ENCODE measurements around the gene LRBA.

GRCh38 chr4:150252306-150252705 is 762.8 kb downstream of the LRBA start:
- TF ChIP-seq CTCF (IDR thresholded peaks at IDR 0.05): no peak
- no peak for TF ChIP-seq POLR2AphosphoS5 (IDR thresholded peaks at IDR 0.05; ENCODE audit: insufficient read depth in 1 of 2, low read depth in 1 of 2)
